Panc1 (cell line): Measurements from ENCODE around the gene BTG1. TPM values are rescaled to one million over a fixed set of nuclear protein-coding genes. Genes with fewer than 3 reads are reported as not detected.

ENCODE experiments used
- ATAC-seq: fragments of 200-7000 bp; cut with Tn5 transposase; 2 replicates; pipeline ENCODE4 v1.9.1; 2020; ENCODE audit warnings: mild to moderate bottlenecking, moderate library complexity
- BruUV-seq: library from RNA; stranded (reverse); fragments of 400-500 nt; replicated peaks from 2 replicates; lab custom pipeline; 2021; lab: Mats Ljungman, UMichigan
- CTCF ChIA-PET: fragments of 300-600 bp; sonication (Branson Sonifier 250); formaldehyde crosslinking; loops from one replicate; lab custom pipeline; 2022; ENCODE audit warnings: antibody characterized with exemption; lab: Charles Lee
- POLR2A ChIA-PET: fragments of 300-600 bp; sonication (Branson Sonifier 250); formaldehyde crosslinking; loops from one replicate; lab custom pipeline; 2022; ENCODE audit warnings: antibody characterized with exemption; lab: Charles Lee
- DNase-seq: peaks from one replicate; pipeline ENCODE4 v3.0.0-alpha.2; 2010; ENCODE audit warnings: low read depth, low spot score
- H3K27ac ChIP-seq: 2 replicates; pipeline ENCODE4 v1.5.1; 2011; ENCODE audit warnings: mild to moderate bottlenecking, low read length, inconsistent platforms
- H3K27me3 ChIP-seq: fragments of 200-500 bp; sonication (Bioruptor generic); 2 replicates; pipeline ENCODE4 v1.6.0; 2014; ENCODE audit warnings: low read length, inconsistent platforms; ENCODE audit not compliant: control insufficient read depth, insufficient read depth
- H3K36me3 ChIP-seq: fragments of 200-500 bp; sonication (Bioruptor generic); 2 replicates; pipeline ENCODE4 v1.5.1; 2014; ENCODE audit warnings: inconsistent platforms, mild to moderate bottlenecking, low read length, moderate library complexity; ENCODE audit not compliant: control insufficient read depth, insufficient read depth
- H3K4me1 ChIP-seq: 2 replicates; pipeline ENCODE4 v1.5.1; 2011; ENCODE audit warnings: inconsistent platforms, mild to moderate bottlenecking, low read length, moderate library complexity; ENCODE audit not compliant: control insufficient read depth, insufficient read depth
- H3K4me3 ChIP-seq, 2 experiments: 2 replicates each; pipeline ENCODE4 v1.5.1; 2011 to 2012; ENCODE audit warnings: low read depth in 2 of 2, low read length in 2 of 2, mild to moderate bottlenecking in 2 of 2, inconsistent platforms in 1 of 2, moderate library complexity in 1 of 2
- H3K9me3 ChIP-seq: fragments of 200-500 bp; sonication (Bioruptor generic); 2 replicates; pipeline ENCODE4 v1.5.1; 2014; ENCODE audit warnings: low read depth, mild to moderate bottlenecking, inconsistent platforms, low read length, moderate library complexity; ENCODE audit not compliant: control insufficient read depth, insufficient read depth
- CTCF ChIP-seq: fragments of 450-650 bp; IDR thresholded peaks from 2 replicates; pipeline ENCODE4 v1.5.1; 2017; ENCODE audit warnings: mild to moderate bottlenecking
- POLR2AphosphoS5 ChIP-seq: IDR thresholded peaks from 2 replicates; pipeline ENCODE4 v1.6.1; 2012; ENCODE audit warnings: mild to moderate bottlenecking, low read depth, low read length, moderate library complexity
- REST ChIP-seq, 2 experiments: IDR thresholded peaks; 2 replicates each; pipeline ENCODE4 v1.6.1; 2011 to 2012; ENCODE audit warnings: low read depth in 2 of 2, control low read depth in 1 of 2, low read length in 1 of 2, mild to moderate bottlenecking in 1 of 2, moderate library complexity in 1 of 2; ENCODE audit not compliant: insufficient read depth in 1 of 2
- SIN3A ChIP-seq: IDR thresholded peaks from 2 replicates; pipeline ENCODE4 v1.6.1; 2012; ENCODE audit warnings: low read depth, mild to moderate bottlenecking, low read length, moderate library complexity, borderline replicate concordance; ENCODE audit not compliant: insufficient read depth
- TCF7L2 ChIP-seq: IDR thresholded peaks from 2 replicates; pipeline ENCODE4 v1.6.1; 2011; ENCODE audit warnings: mild to moderate bottlenecking, low read depth, low read length, inconsistent platforms
- in situ Hi-C: cut with HindIII; loops from 2 replicates; pipeline ENCODE4 v1.10.0; 2016; ENCODE audit warnings: low sequenced_read_pairs, low pct_unique_long_range_greater_than_20kb
- intact Hi-C: fragments of 100-400 bp; cut with micrococcal nuclease; formaldehyde crosslinking; loops from one replicate; pipeline ENCODE4 v1.10.0; 2022; ENCODE audit not compliant: unreplicated experiment
- total RNA-seq: library from RNA; stranded (reverse); gene quantifications from one replicate; pipeline ENCODE4 v1.2.1, GENCODE V29; 2021; ENCODE audit not compliant: unreplicated experiment

BTG1 gene
- total RNA-seq, 1 experiment from 2014 or later, result 50.0 TPM

- no peak for DNase-seq
Measured at GRCh38 chr12:92142251-92142926, 3.3 kb downstream of the BTG1 start.

GRCh38 chr12:92141591-92142121 lies 4.0 kb downstream of the BTG1 start:
- CTCF ChIA-PET, result no interaction called here
- Histone ChIP-seq H3K4me3 (peak overlapping the region; percentile 78 to 86), H3K36me3 (peaks cover 21% of the 10 kb centered on the region), H3K27me3 (no peaks in the 10 kb centered on the region), H3K4me1 (peaks cover 62% of the 10 kb centered on the region), H3K27ac (peak overlapping the region; percentile 85), H3K9me3 (no peaks in the 10 kb centered on the region)
- POLR2A ChIA-PET, result no interaction called here
- in situ Hi-C loops (no loop called here), intact Hi-C loops (loop anchor here (10.0 kb wide), 1 partner anchor 137 kb away; no protein-coding TSS in a partner anchor)
- no TSS peak for BruUV-seq
- DNase-seq (no peak), ATAC-seq (no peak)
- TF ChIP-seq CTCF (no peak), POLR2AphosphoS5 (no peak), TCF7L2 (no peak), REST (IDR thresholded peaks at IDR 0.05; ENCODE audit: insufficient read depth in 1 of 2, low read depth in 2 of 2, low read length in 1 of 2) (no peak)

More at GRCh38 chr12:92142251-92142926, 3.3 kb downstream of the BTG1 start:
- H3K36me3 ChIP-seq, result peaks cover 21% of the 10 kb centered on the region
- in situ Hi-C loops (no loop called here), intact Hi-C loops (loop anchor here (10.0 kb wide), 1 partner anchor 138 kb away; no protein-coding TSS in a partner anchor)
- H3K4me1 ChIP-seq, result peaks cover 58% of the 10 kb centered on the region
- H3K27me3 ChIP-seq, result no peaks in the 10 kb centered on the region
- ATAC-seq, result no peak
- POLR2A ChIA-PET, result no interaction called here
- H3K4me3 ChIP-seq, result peak overlapping the region; percentile 78 to 86
- H3K9me3 ChIP-seq, result no peaks in the 10 kb centered on the region
- BruUV-seq, result no TSS peak
- H3K27ac ChIP-seq, result peak overlapping the region; percentile 85
- TF ChIP-seq SIN3A, result no peak
- TF ChIP-seq CTCF, result no peak
- no peak for TF ChIP-seq POLR2AphosphoS5
- TF ChIP-seq REST (IDR thresholded peaks at IDR 0.05; ENCODE audit: insufficient read depth in 1 of 2, low read depth in 2 of 2, low read length in 1 of 2), result no peak
- TF ChIP-seq TCF7L2, result no peak
- CTCF ChIA-PET, result no interaction called here
